Left lung (tissue), 10 donors: ENCODE data around the gene MUC13. TPM values are rescaled to one million over a fixed set of nuclear protein-coding genes. Genes with fewer than 3 reads are reported as not detected.
A peak's percentile ranks its signal among the peaks of the same experiment; 100 is the strongest.

Source experiments
- ATAC-seq: fragments of 200-7000 bp; cut with Tn5 transposase; one replicate; pipeline ENCODE4 v1.9.1; 2020; ENCODE audit warnings: moderate library complexity
- DNase-seq, 4 donors: peaks; one replicate each; pipeline ENCODE4 v3.0.0-alpha.2; 2013 to 2020
- H3K27ac ChIP-seq, 2 donors: fragments of 200-600 bp; sonication (generic) in 1 of 2; one replicate each; pipeline versions ENCODE4 v1.5.0 to v1.8.0; 2020 to 2021
- H3K27me3 ChIP-seq, 2 donors: fragments of 200-600 bp; sonication (generic) in 1 of 2; one replicate each; pipeline versions ENCODE4 v1.5.0 to v1.8.0; 2020 to 2021
- H3K36me3 ChIP-seq, 2 donors: fragments of 200-600 bp; sonication (generic) in 1 of 2; one replicate each; pipeline versions ENCODE4 v1.5.0 to v1.8.0; 2020 to 2021
- H3K4me1 ChIP-seq, 2 donors: fragments of 200-600 bp; one replicate each; pipeline ENCODE4 v1.8.0; 2021
- H3K4me3 ChIP-seq, 2 donors: fragments of 200-600 bp; sonication (generic) in 1 of 2; one replicate each; pipeline versions ENCODE4 v1.5.0 to v1.8.0; 2020 to 2021; ENCODE audit warnings: mild to moderate bottlenecking in 1 of 2
- H3K9me3 ChIP-seq, 2 donors: fragments of 200-600 bp; sonication (generic) in 1 of 2; one replicate each; pipeline versions ENCODE4 v1.5.0 to v1.8.0; 2020 to 2021
- intact Hi-C, 2 donors: fragments of 100-400 bp; cut with DNase I; formaldehyde crosslinking; loops; one replicate each; pipeline versions ENCODE4 v1.11.2 to v1.14.2; 2022
- polyA plus RNA-seq, 6 donors: library from polyadenylated mRNA; unstranded; fragments of 120-200 nt; gene quantifications; one replicate each; pipeline ENCODE4 v1.2.1, GENCODE V29; 2013; ENCODE audit not compliant: insufficient read length in 6 of 6
- total RNA-seq, 2 donors: library from RNA; stranded (reverse); fragmentation: NEBNext Ultra II Directional; extraction: Animal tissue kit (Norgen Biotek cat#: 25700); gene quantifications; one replicate each; pipeline ENCODE4 v1.2.1, GENCODE V29; 2021
- TF ChIP-seq, protein P1 (sequence below), 2 donors: fragments of 200-600 bp; sonication (generic) in 1 of 2; IDR thresholded peaks; one replicate each; pipeline versions ENCODE4 v1.5.0 to v1.8.0; 2021; ENCODE audit warnings: antibody characterized with exemption in 2 of 2
- donor health status: DM: no; HTN: yes; CAD: no.
- donor health status: DM: no; HTN: no; CAD: no.

Gene MUC13
- total and polyA plus RNA-seq, 8 donors = 0.50 TPM; not detected in 7

DNA sequence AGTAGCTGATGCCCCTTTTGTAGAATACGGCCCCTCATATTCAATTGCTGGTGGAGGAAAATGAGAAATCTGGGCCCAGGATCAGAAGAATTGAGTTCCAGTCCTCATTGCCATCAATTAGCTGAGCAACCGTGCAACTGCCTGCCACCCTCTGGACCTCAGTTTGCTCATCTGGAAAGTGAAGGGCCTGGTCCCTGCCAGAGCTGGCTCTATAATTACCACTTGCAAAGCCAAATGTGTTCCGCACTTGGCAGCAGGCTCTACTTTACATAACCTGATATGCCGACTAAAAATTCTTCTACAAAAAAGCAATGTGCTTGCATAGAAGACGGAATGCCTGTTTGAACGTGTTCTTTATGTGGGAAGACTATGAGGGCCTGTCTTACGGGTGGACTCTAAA is 38.8 kb downstream of the MUC13 start:
- H3K4me3 ChIP-seq = no peak overlapping the region
- intact Hi-C loops = loop anchor here in 1 of 2 donors (10.0 kb wide), 1 partner anchor 331 kb away; no protein-coding TSS in a partner anchor
- no peak for ATAC-seq
- TF ChIP-seq, protein P1, sequence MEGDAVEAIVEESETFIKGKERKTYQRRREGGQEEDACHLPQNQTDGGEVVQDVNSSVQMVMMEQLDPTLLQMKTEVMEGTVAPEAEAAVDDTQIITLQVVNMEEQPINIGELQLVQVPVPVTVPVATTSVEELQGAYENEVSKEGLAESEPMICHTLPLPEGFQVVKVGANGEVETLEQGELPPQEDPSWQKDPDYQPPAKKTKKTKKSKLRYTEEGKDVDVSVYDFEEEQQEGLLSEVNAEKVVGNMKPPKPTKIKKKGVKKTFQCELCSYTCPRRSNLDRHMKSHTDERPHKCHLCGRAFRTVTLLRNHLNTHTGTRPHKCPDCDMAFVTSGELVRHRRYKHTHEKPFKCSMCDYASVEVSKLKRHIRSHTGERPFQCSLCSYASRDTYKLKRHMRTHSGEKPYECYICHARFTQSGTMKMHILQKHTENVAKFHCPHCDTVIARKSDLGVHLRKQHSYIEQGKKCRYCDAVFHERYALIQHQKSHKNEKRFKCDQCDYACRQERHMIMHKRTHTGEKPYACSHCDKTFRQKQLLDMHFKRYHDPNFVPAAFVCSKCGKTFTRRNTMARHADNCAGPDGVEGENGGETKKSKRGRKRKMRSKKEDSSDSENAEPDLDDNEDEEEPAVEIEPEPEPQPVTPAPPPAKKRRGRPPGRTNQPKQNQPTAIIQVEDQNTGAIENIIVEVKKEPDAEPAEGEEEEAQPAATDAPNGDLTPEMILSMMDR (IDR thresholded peaks at IDR 0.05) = no peak
- H3K4me1 ChIP-seq = peaks cover 0 to under 1% of the 10 kb centered on the region in 2 donors
- H3K9me3 ChIP-seq = no peaks in the 10 kb centered on the region
- H3K36me3 ChIP-seq = no peaks in the 10 kb centered on the region
- no peak for DNase-seq
- H3K27ac ChIP-seq = no peak overlapping the region
- H3K27me3 ChIP-seq = no peaks in the 10 kb centered on the region

DNA sequence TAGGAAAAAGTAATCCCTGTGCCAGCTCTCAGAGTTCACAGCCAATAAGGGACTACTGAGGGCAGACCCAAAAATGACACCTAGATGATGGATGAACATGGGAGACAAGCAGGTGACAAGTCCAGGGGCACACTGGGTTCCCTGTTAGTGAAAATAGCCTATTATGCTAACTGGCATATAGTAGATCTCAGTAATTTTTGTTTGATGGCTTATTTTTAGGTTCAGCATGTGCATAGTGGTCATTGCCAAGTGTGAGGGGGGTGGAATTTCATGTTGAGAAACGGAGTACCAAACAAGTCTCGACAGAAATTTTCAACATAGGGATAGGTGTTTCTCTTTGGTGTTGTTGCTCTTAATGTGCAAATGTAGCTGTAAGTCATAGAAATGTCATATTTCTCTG is 41.0 kb downstream of the MUC13 start:
- intact Hi-C loops = loop anchor here in 1 of 2 donors (10.0 kb wide), 1 partner anchor 329 kb away; no protein-coding TSS in a partner anchor
- no peak for ATAC-seq
- no peak for DNase-seq
- Histone ChIP-seq H3K36me3 (no peaks in the 10 kb centered on the region), H3K4me3 (no peak overlapping the region), H3K9me3 (no peaks in the 10 kb centered on the region), H3K27ac (no peak overlapping the region), H3K4me1 (no peaks in the 10 kb centered on the region), H3K27me3 (peaks cover 0 to 7% of the 10 kb centered on the region in 2 donors)
- TF ChIP-seq, protein P1 (IDR thresholded peaks at IDR 0.05) = no peak

DNA sequence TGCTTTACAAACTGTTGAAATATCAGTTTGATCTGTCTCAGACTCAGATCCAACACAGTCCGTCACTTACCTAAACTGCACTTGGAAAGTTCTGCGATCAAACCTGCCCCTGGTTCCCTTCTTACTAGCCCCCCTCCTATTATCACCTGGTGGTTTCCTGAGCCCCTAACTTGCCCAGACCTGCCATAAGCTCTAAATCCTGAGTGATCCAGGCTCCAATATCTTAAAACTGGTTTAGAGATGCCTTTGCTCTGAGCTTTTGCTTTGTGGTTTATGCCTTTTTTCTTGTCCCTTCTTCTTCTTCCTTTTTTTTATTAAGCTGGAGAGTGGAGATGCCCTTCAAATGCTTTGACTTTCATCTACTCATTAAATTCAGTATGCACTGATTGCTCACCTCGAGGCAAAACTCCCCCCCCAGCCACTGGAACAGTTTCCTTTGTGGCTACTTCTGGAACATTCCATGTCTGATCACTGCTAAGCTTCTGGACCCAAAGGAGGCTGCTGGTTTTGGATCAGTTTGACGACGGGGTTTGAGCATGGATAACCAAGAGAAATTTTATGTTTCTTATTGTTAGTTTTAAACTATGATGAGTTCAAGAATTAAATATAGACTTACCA is 43.9 kb downstream of the MUC13 start:
- intact Hi-C loops = loop anchor here in 1 of 2 donors (10.0 kb wide), 1 partner anchor 326 kb away; no protein-coding TSS in a partner anchor
- Histone ChIP-seq H3K4me1 (peaks cover 0 to 7% of the 10 kb centered on the region in 2 donors), H3K27me3 (peaks cover 0 to 34% of the 10 kb centered on the region in 2 donors), H3K4me3 (no peak overlapping the region), H3K36me3 (no peaks in the 10 kb centered on the region), H3K27ac (no peak overlapping the region), H3K9me3 (no peaks in the 10 kb centered on the region)
- ATAC-seq (no peak), DNase-seq (no peak)
- TF ChIP-seq, protein P1 (IDR thresholded peaks at IDR 0.05) = no peak

DNA sequence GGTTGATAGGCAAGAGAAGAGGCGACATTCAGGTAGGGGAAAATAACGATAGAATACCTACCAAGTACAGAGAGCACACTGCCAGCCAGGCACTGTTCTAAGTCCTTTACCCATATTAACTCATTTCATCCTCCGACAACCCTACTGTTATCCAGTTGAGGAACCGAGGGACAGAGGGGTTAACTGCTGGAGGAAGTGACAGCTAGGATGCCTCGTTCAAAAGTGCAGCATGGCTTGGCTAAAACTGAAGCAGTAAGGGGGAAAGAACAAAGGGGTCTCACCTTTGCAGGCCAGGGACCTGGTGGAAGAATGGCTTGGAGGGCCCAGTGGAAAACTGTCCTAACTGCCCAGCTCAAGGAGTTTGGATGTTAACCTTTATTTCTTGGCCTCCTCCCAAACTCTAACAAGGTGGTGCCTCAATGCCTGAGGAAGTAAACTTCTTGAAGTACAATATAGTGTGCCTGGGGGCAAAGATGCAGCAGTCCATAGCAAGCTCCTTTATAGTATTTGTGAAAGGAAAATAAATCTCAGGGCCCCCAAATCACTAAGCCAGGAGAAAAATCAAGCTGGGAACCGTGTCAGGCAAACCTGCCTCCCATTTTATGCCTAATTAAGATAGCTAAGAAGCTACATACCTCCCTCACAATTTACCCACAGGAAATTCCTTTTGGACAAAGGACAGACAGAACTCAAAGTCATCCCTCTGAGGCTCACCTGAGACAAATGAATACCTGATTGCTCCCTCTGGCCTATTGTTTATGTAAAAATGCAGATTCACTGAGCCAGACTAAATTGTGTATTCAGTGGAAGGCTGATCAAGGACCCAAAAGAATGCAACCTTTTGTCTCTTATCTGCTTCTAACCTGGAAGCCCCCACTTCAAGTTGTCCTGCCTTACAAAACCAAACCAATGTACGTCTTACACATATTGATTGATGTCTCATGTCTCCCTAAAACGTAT is 45.8 kb downstream of the MUC13 start:
- Histone ChIP-seq H3K36me3 (no peaks in the 10 kb centered on the region), H3K4me3 (no peak overlapping the region), H3K27me3 (peaks cover 0 to 43% of the 10 kb centered on the region in 2 donors), H3K27ac (no peak overlapping the region), H3K4me1 (peaks cover 0 to 17% of the 10 kb centered on the region in 2 donors), H3K9me3 (no peaks in the 10 kb centered on the region)
- intact Hi-C loops = loop anchor here in 1 of 2 donors (5.0 kb wide), 1 partner anchor 101 kb away; no protein-coding TSS in a partner anchor
- TF ChIP-seq, protein P1 (IDR thresholded peaks at IDR 0.05) = no peak
- no peak for ATAC-seq
- DNase-seq = no peak

DNA sequence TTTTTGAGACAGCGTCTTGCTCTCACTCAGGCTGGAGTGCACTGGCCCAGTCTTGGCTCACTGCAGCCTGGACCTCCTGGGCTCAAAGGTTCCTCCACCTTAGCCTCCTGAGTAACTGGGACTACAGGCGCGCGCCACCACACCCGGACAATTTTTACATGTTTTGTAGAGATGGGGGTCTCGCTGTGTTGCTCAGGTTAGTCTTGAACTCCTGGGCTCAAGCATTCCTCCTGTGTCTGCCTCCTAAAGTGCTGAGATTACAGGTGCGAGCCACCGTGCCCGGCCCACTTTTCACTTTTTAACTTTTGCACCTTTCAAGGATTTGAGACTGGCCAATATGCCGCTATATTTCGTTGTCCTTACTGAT is 46.6 kb downstream of the MUC13 start:
- intact Hi-C loops = loop anchor here in 1 of 2 donors (5.0 kb wide), 1 partner anchor 101 kb away; no protein-coding TSS in a partner anchor
- Histone ChIP-seq H3K4me3 (peak overlapping the region; percentile 61 to 64), H3K4me1 (peaks cover 0 to 17% of the 10 kb centered on the region in 2 donors), H3K9me3 (no peaks in the 10 kb centered on the region), H3K27me3 (peaks cover 0 to 43% of the 10 kb centered on the region in 2 donors), H3K27ac (no peak overlapping the region), H3K36me3 (no peaks in the 10 kb centered on the region)
- TF ChIP-seq, protein P1 (IDR thresholded peaks at IDR 0.05) = no peak
- DNase-seq (no peak), ATAC-seq (no peak)
